H9 (cell line): ENCODE measurements around the gene ZNF396. TPM values are rescaled to one million over a fixed set of nuclear protein-coding genes. Genes with fewer than 3 reads are reported as not detected.

Experiments
- DNase-seq: peaks from one replicate; pipeline ENCODE4 v3.0.0-alpha.2; 2017
- H2AFZ ChIP-seq: one replicate; pipeline ENCODE4 v1.6.1; 2013; ENCODE audit warnings: mild to moderate bottlenecking, low read length, control low read depth, moderate library complexity
- H2AK5ac ChIP-seq: 2 replicates; pipeline ENCODE4 v1.6.1; 2013; ENCODE audit warnings: low read length, control low read depth, mixed read lengths; ENCODE audit not compliant: insufficient read length
- H2BK120ac ChIP-seq: one replicate; pipeline ENCODE4 v1.6.1; 2013; ENCODE audit warnings: low read depth, mild to moderate bottlenecking, low read length, control low read depth, inconsistent platforms; ENCODE audit not compliant: poor library complexity, severe bottlenecking
- H2BK12ac ChIP-seq: 2 replicates; pipeline ENCODE4 v1.6.1; 2013; ENCODE audit warnings: low read length, control low read depth, mixed read lengths, low read depth; ENCODE audit not compliant: insufficient read length
- H2BK15ac ChIP-seq: 2 replicates; pipeline ENCODE4 v1.6.1; 2013; ENCODE audit warnings: low read depth, low read length, control low read depth
- H2BK20ac ChIP-seq: one replicate; pipeline ENCODE4 v1.6.1; 2013; ENCODE audit warnings: low read depth, mild to moderate bottlenecking, low read length, control low read depth, inconsistent platforms; ENCODE audit not compliant: poor library complexity, severe bottlenecking
- H2BK5ac ChIP-seq: 2 replicates; pipeline ENCODE4 v1.6.1; 2013; ENCODE audit warnings: low read length, control low read depth, mixed read lengths; ENCODE audit not compliant: insufficient read length
- H3K14ac ChIP-seq: 2 replicates; pipeline ENCODE4 v1.6.1; 2013; ENCODE audit warnings: low read length, control low read depth; ENCODE audit not compliant: insufficient read depth
- H3K18ac ChIP-seq: 2 replicates; pipeline ENCODE4 v1.6.1; 2013; ENCODE audit warnings: low read depth, mild to moderate bottlenecking, mixed read lengths, low read length, control low read depth; ENCODE audit not compliant: insufficient read length
- H3K23ac ChIP-seq: 2 replicates; pipeline ENCODE4 v1.6.1; 2013; ENCODE audit warnings: low read length, control low read depth, mixed read lengths, low read depth; ENCODE audit not compliant: insufficient read length
- H3K23me2 ChIP-seq: 2 replicates; pipeline ENCODE4 v1.6.1; 2013; ENCODE audit warnings: low read depth, mild to moderate bottlenecking, mixed read lengths, low read length, control low read depth; ENCODE audit not compliant: insufficient read length, poor library complexity, severe bottlenecking
- H3K27ac ChIP-seq: 2 replicates; pipeline ENCODE4 v1.5.1; 2013; ENCODE audit warnings: low read length, control low read depth, mixed read lengths, low read depth; ENCODE audit not compliant: insufficient read length
- H3K27me3 ChIP-seq: 2 replicates; pipeline ENCODE4 v1.6.1; 2013; ENCODE audit warnings: low read length, control low read depth, inconsistent platforms; ENCODE audit not compliant: insufficient read depth
- H3K4ac ChIP-seq: 2 replicates; pipeline ENCODE4 v1.6.1; 2013; ENCODE audit warnings: low read depth, mild to moderate bottlenecking, control low read depth, inconsistent platforms, low read length, moderate library complexity
- H3K4me1 ChIP-seq: 2 replicates; pipeline ENCODE4 v1.6.1; 2013; ENCODE audit warnings: low read length, control low read depth, inconsistent platforms; ENCODE audit not compliant: insufficient read depth
- H3K4me2 ChIP-seq: 2 replicates; pipeline ENCODE4 v1.6.1; 2013; ENCODE audit warnings: low read length, control low read depth, mixed read lengths; ENCODE audit not compliant: insufficient read length, insufficient read depth
- H3K56ac ChIP-seq: 2 replicates; pipeline ENCODE4 v1.6.1; 2013; ENCODE audit warnings: low read depth, mild to moderate bottlenecking, mixed read lengths, low read length, control low read depth; ENCODE audit not compliant: insufficient read length
- H3K79me1 ChIP-seq: 2 replicates; pipeline ENCODE4 v1.6.1; 2013; ENCODE audit warnings: low read depth, mild to moderate bottlenecking, moderate library complexity, low read length, control low read depth, inconsistent platforms; ENCODE audit not compliant: insufficient read depth, poor library complexity, severe bottlenecking
- H3K79me2 ChIP-seq: 2 replicates; pipeline ENCODE4 v1.6.1; 2013; ENCODE audit warnings: low read length, control low read depth, inconsistent platforms; ENCODE audit not compliant: insufficient read depth
- H3K9ac ChIP-seq: 2 replicates; pipeline ENCODE4 v1.6.1; 2013; ENCODE audit warnings: low read length, control low read depth, mixed read lengths; ENCODE audit not compliant: insufficient read length; ENCODE audit errors: extremely low read depth
- H3K9me3 ChIP-seq: one replicate; pipeline ENCODE4 v1.6.1; 2013; ENCODE audit warnings: low read depth, low read length, inconsistent platforms; ENCODE audit not compliant: control insufficient read depth
- H3T11ph ChIP-seq: one replicate; pipeline ENCODE4 v1.6.1; 2013; ENCODE audit warnings: mild to moderate bottlenecking, low read length, control low read depth, inconsistent platforms
- H4K20me1 ChIP-seq: one replicate; pipeline ENCODE4 v1.6.1; 2013; ENCODE audit not compliant: control insufficient read depth, insufficient read length, insufficient read depth
- H4K5ac ChIP-seq: 2 replicates; pipeline ENCODE4 v1.6.1; 2013; ENCODE audit warnings: low read depth, mild to moderate bottlenecking, mixed read lengths, low read length, control low read depth; ENCODE audit not compliant: insufficient read length
- H4K8ac ChIP-seq: replicated peaks from 2 replicates; pipeline ENCODE4 v1.6.1; 2013; ENCODE audit warnings: low read length, control low read depth, mixed read lengths, low read depth; ENCODE audit not compliant: insufficient read length
- H4K91ac ChIP-seq: 2 replicates; pipeline ENCODE4 v1.6.1; 2013; ENCODE audit warnings: low read depth, mild to moderate bottlenecking, moderate library complexity, mixed read lengths, low read length, control low read depth; ENCODE audit not compliant: insufficient read length
- H3K27ac Mint-ChIP-seq, 3 experiments: 2 replicates in 2 of 3; 3 replicates in 1 of 3; pipeline ENCODE4 v1.8.0; 2020 to 2021; ENCODE audit warnings: mixed read lengths in 3 of 3, mild to moderate bottlenecking in 1 of 3, moderate library complexity in 1 of 3
- H3K27me3 Mint-ChIP-seq: 2 replicates; pipeline ENCODE4 v1.8.0; 2021; ENCODE audit warnings: low read depth, mild to moderate bottlenecking, moderate library complexity, mixed read lengths
- H3K36me3 Mint-ChIP-seq, 3 experiments: 2 replicates in 2 of 3; 3 replicates in 1 of 3; pipeline ENCODE4 v1.8.0; 2020 to 2021; ENCODE audit warnings: low read depth in 3 of 3, mixed read lengths in 3 of 3; ENCODE audit not compliant: insufficient read depth in 1 of 3
- H3K4me1 Mint-ChIP-seq, 2 experiments: 2 replicates each; pipeline ENCODE4 v1.8.0; 2020; ENCODE audit warnings: mixed read lengths in 2 of 2
- H3K4me3 Mint-ChIP-seq, 2 experiments: 2 replicates in 1 of 2; 3 replicates in 1 of 2; pipeline ENCODE4 v1.8.0; 2020 to 2021; ENCODE audit warnings: mild to moderate bottlenecking in 2 of 2, mixed read lengths in 2 of 2, moderate library complexity in 1 of 2
- H3K9me3 Mint-ChIP-seq, 2 experiments: 2 replicates in 1 of 2; 3 replicates in 1 of 2; pipeline ENCODE4 v1.8.0; 2020; ENCODE audit warnings: mild to moderate bottlenecking in 2 of 2, mixed read lengths in 2 of 2, moderate library complexity in 1 of 2
- WGBS: extraction: QIAGEN DNeasy Blood & Tissue Kit; methylation state at CpG from one replicate; pipeline ENCODE4 v1.1.7; 2013; ENCODE audit warnings: missing lambda C conversion rate, low lambda C conversion rate, mixed read lengths; ENCODE audit not compliant: insufficient read length; ENCODE audit errors: extremely low coverage; 5-methylcytosine and 5-hydroxymethylcytosine counted together
- total RNA-seq: library from RNA; stranded (reverse); gene quantifications from 2 replicates; pipeline ENCODE4 v1.2.1, GENCODE V29; 2021
- TF ChIP-seq, protein P1 (sequence below): fragments of 200-600 bp; sonication (generic); conservative IDR thresholded peaks from 3 replicates; pipeline ENCODE4 v1.8.0; 2021; ENCODE audit warnings: antibody characterized with exemption, mild to moderate bottlenecking

ZNF396 gene
- total RNA-seq, 1 experiment from 2014 or later, result 1.2 TPM

DNA sequence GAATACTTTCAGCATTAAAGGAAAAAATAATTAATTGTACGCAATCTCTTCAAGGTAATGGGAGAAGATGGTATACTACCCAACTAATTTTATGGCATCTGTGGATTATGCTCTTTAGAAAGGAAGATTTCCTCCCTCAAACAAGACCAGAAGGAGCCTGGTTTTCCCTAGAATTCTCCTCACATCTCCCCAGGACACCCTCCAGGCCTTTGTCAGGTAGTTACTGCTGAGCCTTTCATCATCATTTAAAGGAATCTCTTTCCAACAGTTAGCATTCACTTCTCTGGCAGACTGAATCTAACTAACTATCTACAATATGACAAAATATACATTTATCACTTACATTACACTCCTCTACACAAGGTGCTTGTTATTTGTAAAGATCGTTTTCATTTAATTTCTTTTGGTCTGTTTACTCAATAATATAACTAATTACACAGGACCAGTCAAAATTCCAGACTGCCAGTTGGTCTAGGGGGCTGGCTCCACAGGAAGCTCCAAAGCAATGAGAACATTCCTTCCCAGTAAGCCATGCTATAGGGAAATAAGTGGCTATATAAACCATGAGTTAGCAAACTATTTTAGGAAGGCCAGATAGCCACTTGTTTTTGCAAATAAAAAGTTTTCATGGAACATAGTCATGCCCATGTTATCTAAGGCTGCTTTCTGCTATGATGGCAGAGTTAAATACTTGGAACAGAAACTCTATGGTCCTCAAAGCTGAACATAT, 52.0 kb downstream of the ZNF396 start:
- Histone ChIP-seq H3K27me3 (no peaks in the 10 kb centered on the region), H3K9ac (no peak overlapping the region), H3K4ac (no peak overlapping the region), H3K4me2 (no peak overlapping the region), H3K23me2 (no peaks in the 10 kb centered on the region), H3K9me3 (no peaks in the 10 kb centered on the region), H3K18ac (no peak overlapping the region), H3K23ac (no peak overlapping the region), H2BK15ac (no peak overlapping the region), H3K56ac (no peak overlapping the region), H3K14ac (no peak overlapping the region), H2AFZ (no peak overlapping the region), H2AK5ac (no peak overlapping the region), H3K79me2 (no peaks in the 10 kb centered on the region), H4K20me1 (no peaks in the 10 kb centered on the region), H3K27ac (no peak overlapping the region), H2BK120ac (no peak overlapping the region), H2BK5ac (no peak overlapping the region), H2BK20ac (no peak overlapping the region), H3K4me1 (no peaks in the 10 kb centered on the region), H3K79me1 (no peaks in the 10 kb centered on the region), H4K5ac (no peak overlapping the region), H4K91ac (no peak overlapping the region), H3T11ph (no peak overlapping the region), H4K8ac (no peak overlapping the region), H2BK12ac (no peak overlapping the region)
- Mint-ChIP-seq H3K27me3 (no peaks in the 10 kb centered on the region), H3K27ac (peak overlapping the region in 2 of 3 experiments; percentile 21 to 89; a peak in 4 of 7 replicates), H3K9me3 (no peaks in the 10 kb centered on the region), H3K4me1 (peaks cover 10 to 14% of the 10 kb centered on the region in 2 experiments), H3K4me3 (no peak overlapping the region; a peak in 1 of 5 replicates), H3K36me3 (no peaks in the 10 kb centered on the region)
- whole genome bisulfite sequencing, result no CpG with 5 or more reads among the region's 2 CpGs
- TF ChIP-seq, protein P1, sequence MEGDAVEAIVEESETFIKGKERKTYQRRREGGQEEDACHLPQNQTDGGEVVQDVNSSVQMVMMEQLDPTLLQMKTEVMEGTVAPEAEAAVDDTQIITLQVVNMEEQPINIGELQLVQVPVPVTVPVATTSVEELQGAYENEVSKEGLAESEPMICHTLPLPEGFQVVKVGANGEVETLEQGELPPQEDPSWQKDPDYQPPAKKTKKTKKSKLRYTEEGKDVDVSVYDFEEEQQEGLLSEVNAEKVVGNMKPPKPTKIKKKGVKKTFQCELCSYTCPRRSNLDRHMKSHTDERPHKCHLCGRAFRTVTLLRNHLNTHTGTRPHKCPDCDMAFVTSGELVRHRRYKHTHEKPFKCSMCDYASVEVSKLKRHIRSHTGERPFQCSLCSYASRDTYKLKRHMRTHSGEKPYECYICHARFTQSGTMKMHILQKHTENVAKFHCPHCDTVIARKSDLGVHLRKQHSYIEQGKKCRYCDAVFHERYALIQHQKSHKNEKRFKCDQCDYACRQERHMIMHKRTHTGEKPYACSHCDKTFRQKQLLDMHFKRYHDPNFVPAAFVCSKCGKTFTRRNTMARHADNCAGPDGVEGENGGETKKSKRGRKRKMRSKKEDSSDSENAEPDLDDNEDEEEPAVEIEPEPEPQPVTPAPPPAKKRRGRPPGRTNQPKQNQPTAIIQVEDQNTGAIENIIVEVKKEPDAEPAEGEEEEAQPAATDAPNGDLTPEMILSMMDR, result no peak
- no peak for DNase-seq
